Activated B cell treated with CpG ODN at 0.5 μM for 24 hours (primary cell): ENCODE data around the gene UBE2E2. TPM values are rescaled to one million over a fixed set of nuclear protein-coding genes. Genes with fewer than 3 reads are reported as not detected.

Experiments used
- ATAC-seq: fragments of 200-7000 bp; cut with Tn5 transposase; one replicate; pipeline ENCODE4 v1.10.0; 2021; ENCODE audit warnings: low read depth, mild to moderate bottlenecking, moderate library complexity
- CTCF ChIA-PET: fragments of 350-600 bp; sonication (Branson Sonifier 250); formaldehyde crosslinking; loops from one replicate; lab custom pipeline; 2021; ENCODE audit warnings: antibody characterized with exemption; lab: Charles Lee
- POLR2A ChIA-PET: fragments of 350-600 bp; sonication (Branson Sonifier 250); formaldehyde crosslinking; loops from one replicate; lab custom pipeline; 2021; ENCODE audit warnings: antibody characterized with exemption; lab: Charles Lee
- DNase-seq: peaks from one replicate; pipeline ENCODE4 v3.0.0; 2022
- H3K27ac Mint-ChIP-seq: one replicate; pipeline ENCODE4 v1.8.0; 2020; ENCODE audit warnings: mixed read lengths
- H3K27me3 Mint-ChIP-seq: one replicate; pipeline ENCODE4 v1.8.0; 2021; ENCODE audit warnings: mixed read lengths
- H3K36me3 Mint-ChIP-seq: one replicate; pipeline ENCODE4 v1.8.0; 2021; ENCODE audit warnings: low read depth, mixed read lengths
- H3K4me1 Mint-ChIP-seq: one replicate; pipeline ENCODE4 v1.8.0; 2021; ENCODE audit warnings: mixed read lengths
- H3K4me3 Mint-ChIP-seq: one replicate; pipeline ENCODE4 v1.8.0; 2020; ENCODE audit warnings: mild to moderate bottlenecking, mixed read lengths
- H3K9me3 Mint-ChIP-seq: one replicate; pipeline ENCODE4 v1.8.0; 2020; ENCODE audit warnings: mixed read lengths
- CTCF ChIP-seq: fragments of 200-600 bp; IDR thresholded peaks from one replicate; pipeline ENCODE4 v1.8.0; 2022; ENCODE audit warnings: antibody characterized with exemption, mild to moderate bottlenecking
- intact Hi-C: fragments of 100-400 bp; cut with micrococcal nuclease; formaldehyde crosslinking; loops from one replicate; pipeline ENCODE4 v1.15.1; 2024
- total RNA-seq: library from RNA; stranded (reverse); gene quantifications from 2 replicates; pipeline ENCODE4 v1.2.3, GENCODE V29; 2022

Gene UBE2E2
- total RNA-seq, 1 donor from 2014 or later, result 48.5 TPM

GRCh38 chr3:23435318-23435717 is 232.2 kb downstream of the UBE2E2 start:
- intact Hi-C loops, result no loop called here
- no peak for DNase-seq
- ChIA-PET POLR2A (no interaction called here), CTCF (no interaction called here)
- TF ChIP-seq CTCF, result no peak
- H3K4me1 Mint-ChIP-seq, result peaks cover 51% of the 10 kb centered on the region
- ATAC-seq, result no peak
- H3K4me3 Mint-ChIP-seq, result no peak overlapping the region
- H3K9me3 Mint-ChIP-seq, result no peaks in the 10 kb centered on the region
- H3K36me3 Mint-ChIP-seq, result no peaks in the 10 kb centered on the region
- no peak overlapping the region for H3K27ac Mint-ChIP-seq
- H3K27me3 Mint-ChIP-seq, result no peaks in the 10 kb centered on the region

GRCh38 chr3:23435904-23436303 is 232.8 kb downstream of the UBE2E2 start:
- DNase-seq (no peak), ATAC-seq (no peak)
- Mint-ChIP-seq H3K27me3 (no peaks in the 10 kb centered on the region), H3K36me3 (no peaks in the 10 kb centered on the region), H3K4me3 (no peak overlapping the region), H3K27ac (no peak overlapping the region), H3K4me1 (peaks cover 51% of the 10 kb centered on the region), H3K9me3 (no peaks in the 10 kb centered on the region)
- no peak for TF ChIP-seq CTCF
- ChIA-PET POLR2A (no interaction called here), CTCF (no interaction called here)
- intact Hi-C loops, result no loop called here

GRCh38 chr3:23437484-23438145 is 234.5 kb downstream of the UBE2E2 start:
- Mint-ChIP-seq H3K4me1 (peaks cover 51% of the 10 kb centered on the region), H3K36me3 (no peaks in the 10 kb centered on the region), H3K4me3 (no peak overlapping the region), H3K27ac (peak overlapping the region; percentile 6), H3K9me3 (no peaks in the 10 kb centered on the region), H3K27me3 (no peaks in the 10 kb centered on the region)
- TF ChIP-seq CTCF, result no peak
- no peak for DNase-seq
- no peak for ATAC-seq
- intact Hi-C loops, result no loop called here
- POLR2A ChIA-PET, result no interaction called here
- CTCF ChIA-PET, result no interaction called here

GRCh38 chr3:23438657-23439056 is 235.5 kb downstream of the UBE2E2 start:
- H3K27ac Mint-ChIP-seq, result no peak overlapping the region
- CTCF ChIA-PET, result no interaction called here
- POLR2A ChIA-PET, result no interaction called here
- no peaks in the 10 kb centered on the region for H3K27me3 Mint-ChIP-seq
- peaks cover 61% of the 10 kb centered on the region for H3K4me1 Mint-ChIP-seq
- no peak for TF ChIP-seq CTCF
- ATAC-seq (no peak), DNase-seq (no peak)
- H3K9me3 Mint-ChIP-seq, result no peaks in the 10 kb centered on the region
- no peaks in the 10 kb centered on the region for H3K36me3 Mint-ChIP-seq
- intact Hi-C loops, result no loop called here
- H3K4me3 Mint-ChIP-seq, result no peak overlapping the region

- Mint-ChIP-seq H3K4me3 (no peak overlapping the region), H3K9me3 (no peaks in the 10 kb centered on the region)
These were observed 236.0 kb downstream of the UBE2E2 start for GRCh38 chr3:23439080-23439479.

More at GRCh38 chr3:23439080-23439479, 236.0 kb downstream of the UBE2E2 start:
- H3K27ac Mint-ChIP-seq, result no peak overlapping the region
- no peaks in the 10 kb centered on the region for H3K36me3 Mint-ChIP-seq
- POLR2A ChIA-PET, result no interaction called here
- intact Hi-C loops, result no loop called here
- TF ChIP-seq CTCF, result no peak
- ATAC-seq, result no peak
- no peaks in the 10 kb centered on the region for H3K27me3 Mint-ChIP-seq
- CTCF ChIA-PET, result no interaction called here
- DNase-seq, result no peak
- peaks cover 62% of the 10 kb centered on the region for H3K4me1 Mint-ChIP-seq
